ENCODE data around the gene RTL1.

Gene RTL1

GRCh38 chr14:100849115-100849781 is 54.3 kb downstream of the RTL1 start:
- no peak overlapping the region for H3K4me3 ChIP-seq (ENCODE audit: low read depth, low read length)
- no peak for TF ChIP-seq CTCF (IDR thresholded peaks at IDR 0.05; ENCODE audit: low read depth, low read length, missing control alignments)
- no peak for DNase-seq (ENCODE audit: low read depth)

GRCh38 chr14:100846309-100846859 is 57.1 kb downstream of the RTL1 start:
- no peak for DNase-seq (ENCODE audit: low read depth)
- TF ChIP-seq CTCF (IDR thresholded peaks at IDR 0.05; ENCODE audit: low read depth, low read length, missing control alignments), result no peak
- no peak overlapping the region for H3K4me3 ChIP-seq (ENCODE audit: low read depth, low read length)

GRCh38 chr14:100845341-100845740 is 58.2 kb downstream of the RTL1 start:
- H3K4me3 ChIP-seq (ENCODE audit: low read depth, low read length), result no peak overlapping the region
- no peak for DNase-seq (ENCODE audit: low read depth)
- TF ChIP-seq CTCF (IDR thresholded peaks at IDR 0.05; ENCODE audit: low read depth, low read length, missing control alignments), result no peak

- no peak for TF ChIP-seq CTCF (IDR thresholded peaks at IDR 0.05; ENCODE audit: low read depth, low read length, missing control alignments)
- no peak overlapping the region for H3K4me3 ChIP-seq (ENCODE audit: low read depth, low read length)
- no peak for DNase-seq (ENCODE audit: low read depth)
Observed at GRCh38 chr14:100844846-100845245, 58.7 kb downstream of the RTL1 start.

GRCh38 chr14:100844421-100844820 is 59.1 kb downstream of the RTL1 start:
- no peak for TF ChIP-seq CTCF (IDR thresholded peaks at IDR 0.05; ENCODE audit: low read depth, low read length, missing control alignments)
- H3K4me3 ChIP-seq (ENCODE audit: low read depth, low read length), result no peak overlapping the region
- DNase-seq (ENCODE audit: low read depth), result no peak

- no peak for TF ChIP-seq CTCF (IDR thresholded peaks at IDR 0.05; ENCODE audit: low read depth, low read length, missing control alignments)
- DNase-seq (ENCODE audit: low read depth), result no peak
- H3K4me3 ChIP-seq (ENCODE audit: low read depth, low read length), result no peak overlapping the region
Observed at GRCh38 chr14:100844082-100844408, 59.5 kb downstream of the RTL1 start.

- no peak for TF ChIP-seq CTCF (IDR thresholded peaks at IDR 0.05; ENCODE audit: low read depth, low read length, missing control alignments)
- no peak for DNase-seq (ENCODE audit: low read depth)
- no peak overlapping the region for H3K4me3 ChIP-seq (ENCODE audit: low read depth, low read length)
Observed at GRCh38 chr14:100842799-100843198, 60.7 kb downstream of the RTL1 start.

All from GM12864 (cell line).